T-helper 2 cell (primary cell): ENCODE measurements around the gene EHD4.

Experiments used
- DNase-seq, 5 experiments: peaks; one replicate each; pipeline versions ENCODE4 v3.0.0 to v3.0.0-alpha.2; 2012 to 2022

Gene EHD4

DNA sequence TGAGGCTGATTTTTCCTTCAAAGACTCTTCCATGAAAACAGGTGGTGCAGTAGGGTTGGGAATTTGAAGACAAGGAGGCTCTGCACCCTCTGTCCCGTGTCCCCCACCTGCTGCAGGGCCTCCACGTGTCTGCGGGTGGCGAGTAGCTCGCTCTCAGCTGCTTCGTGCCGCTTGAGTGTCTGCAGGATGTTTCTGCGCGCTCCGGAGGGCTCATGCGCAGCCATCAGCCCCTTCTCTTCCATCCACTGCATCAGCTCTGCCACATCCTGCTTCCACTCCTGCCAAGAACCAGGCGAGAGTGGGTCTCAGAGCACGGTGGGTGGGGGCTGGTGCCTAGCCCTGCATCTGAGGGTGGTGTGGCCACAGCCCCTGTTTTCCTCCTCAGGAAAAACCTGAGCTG is 96.3 kb downstream of the EHD4 start:
- no peak for DNase-seq

DNA sequence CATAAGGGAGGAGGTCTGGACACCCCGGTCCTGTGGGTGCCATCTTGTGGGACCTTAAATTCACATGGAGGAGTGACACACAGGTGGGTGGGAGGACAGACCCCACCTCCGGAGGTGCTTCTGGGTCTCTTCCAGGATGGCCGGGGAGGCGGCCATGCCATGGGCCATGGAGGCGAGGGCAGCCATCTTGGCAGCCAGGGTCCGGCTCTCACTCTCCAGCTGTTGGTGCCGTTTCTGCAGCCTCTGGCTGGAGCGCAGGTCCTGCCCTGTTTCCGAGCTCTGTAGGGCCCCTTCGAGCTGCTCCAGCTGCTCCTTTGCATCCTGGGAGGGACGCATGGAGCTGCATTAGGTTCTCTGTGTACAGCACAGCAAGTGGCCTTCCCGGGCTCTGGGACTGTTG is 97.6 kb downstream of the EHD4 start:
- no peak for DNase-seq

DNA sequence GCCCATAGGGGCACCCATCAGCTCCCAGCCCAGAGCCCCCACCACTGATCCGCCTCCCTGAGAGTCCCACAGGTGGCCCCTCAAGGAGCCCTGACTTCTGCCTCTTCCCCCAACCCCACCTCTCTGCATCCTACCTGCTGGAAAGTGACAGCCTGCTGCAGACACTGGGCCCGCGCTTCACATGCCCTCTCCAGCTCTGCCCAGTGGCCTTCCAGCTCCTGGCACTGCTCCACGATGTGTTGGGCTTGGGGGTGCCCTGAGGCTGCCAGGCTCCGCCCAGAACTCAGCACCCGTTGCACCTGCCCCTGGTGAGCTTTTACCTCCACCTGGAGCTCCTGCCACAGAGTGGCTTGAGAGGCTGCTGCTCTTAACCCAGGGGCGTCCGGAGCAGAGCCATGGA is 98.6 kb downstream of the EHD4 start:
- no peak for DNase-seq

DNA sequence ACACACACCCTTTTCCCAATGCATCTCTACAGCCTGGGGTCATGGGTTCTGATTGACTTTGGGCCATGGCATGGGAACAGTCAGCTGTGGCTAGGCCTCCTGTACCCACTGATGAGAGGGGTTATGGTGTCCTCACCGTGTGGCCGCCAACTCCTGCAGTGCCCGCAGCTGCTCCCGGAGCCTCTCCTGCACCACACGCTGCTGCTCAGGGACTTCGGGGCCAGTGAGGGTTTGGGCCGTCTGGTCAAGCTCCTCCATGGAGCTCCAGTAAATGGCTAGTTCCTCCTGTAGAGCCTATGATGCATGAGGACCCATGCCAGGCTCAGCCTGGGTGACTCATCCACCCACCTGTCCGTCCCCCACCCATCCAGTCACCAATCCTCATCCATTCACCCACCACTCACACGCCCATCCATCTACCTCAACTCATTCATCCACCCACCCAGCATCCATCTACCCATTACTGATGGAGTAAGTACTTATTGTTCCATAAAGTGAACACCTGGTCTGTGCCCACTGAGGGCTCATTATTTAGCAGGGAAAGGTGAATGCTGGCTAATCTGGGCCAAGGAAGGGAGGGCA is 100.1 kb downstream of the EHD4 start:
- no peak for DNase-seq

DNA sequence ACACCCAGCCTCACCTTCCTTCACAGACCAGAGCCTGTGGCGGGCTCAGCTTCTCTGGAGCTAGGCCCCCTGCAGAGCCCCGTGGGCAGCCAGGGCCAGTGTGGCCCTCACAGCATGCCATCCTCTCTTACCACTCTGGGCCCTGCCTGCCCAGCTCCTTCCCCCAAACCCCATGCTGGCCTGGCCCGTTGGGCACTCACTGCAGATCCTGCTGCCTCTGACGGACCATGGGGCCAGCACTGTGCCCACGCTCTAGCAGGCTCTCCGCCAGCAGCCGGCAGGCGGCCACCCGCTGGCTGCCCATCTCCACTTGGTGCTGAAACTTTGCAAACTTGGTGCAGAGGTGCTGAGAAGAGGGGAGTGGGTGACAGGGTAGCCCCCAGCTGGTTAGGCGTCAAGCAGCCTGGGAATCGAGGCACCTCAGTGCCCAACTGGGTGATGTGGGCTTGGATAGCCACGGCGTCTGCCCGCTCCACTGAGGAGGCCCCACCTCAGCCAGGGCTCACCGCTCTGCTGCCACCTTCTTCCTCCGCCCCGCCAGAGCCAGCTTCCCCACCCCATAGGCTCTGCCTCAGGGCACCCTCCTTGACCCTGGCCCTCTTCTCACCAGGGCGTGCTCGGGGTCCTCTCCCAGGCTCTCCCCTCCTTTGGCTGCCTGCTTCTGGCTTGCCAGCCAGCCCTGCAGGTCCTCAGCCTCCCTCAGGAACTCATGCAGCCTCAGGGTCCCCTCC is 101.0 kb downstream of the EHD4 start:
- DNase-seq = no peak

DNA sequence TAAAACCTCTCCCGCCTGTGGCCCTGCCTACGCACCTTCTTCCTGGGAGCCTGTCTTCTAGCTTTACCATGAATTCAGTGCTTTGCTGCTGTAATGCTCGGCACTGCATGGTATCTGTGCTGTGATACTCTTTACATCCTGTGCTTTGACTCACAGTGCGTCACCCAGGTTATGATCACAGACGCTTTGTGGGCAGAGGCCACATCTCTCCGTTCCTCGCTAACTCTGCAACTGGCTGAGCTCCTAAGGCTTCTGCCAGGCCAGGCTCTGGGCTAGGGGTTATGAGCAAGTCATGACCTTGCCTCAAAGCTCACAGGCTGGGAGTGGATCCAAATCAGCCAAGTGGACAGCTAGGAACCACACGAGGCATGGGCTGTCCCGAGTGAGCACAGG is 101.7 kb downstream of the EHD4 start:
- DNase-seq = peak in 4 of 5 experiments; percentile 26 to 92 (median 42)

DNA sequence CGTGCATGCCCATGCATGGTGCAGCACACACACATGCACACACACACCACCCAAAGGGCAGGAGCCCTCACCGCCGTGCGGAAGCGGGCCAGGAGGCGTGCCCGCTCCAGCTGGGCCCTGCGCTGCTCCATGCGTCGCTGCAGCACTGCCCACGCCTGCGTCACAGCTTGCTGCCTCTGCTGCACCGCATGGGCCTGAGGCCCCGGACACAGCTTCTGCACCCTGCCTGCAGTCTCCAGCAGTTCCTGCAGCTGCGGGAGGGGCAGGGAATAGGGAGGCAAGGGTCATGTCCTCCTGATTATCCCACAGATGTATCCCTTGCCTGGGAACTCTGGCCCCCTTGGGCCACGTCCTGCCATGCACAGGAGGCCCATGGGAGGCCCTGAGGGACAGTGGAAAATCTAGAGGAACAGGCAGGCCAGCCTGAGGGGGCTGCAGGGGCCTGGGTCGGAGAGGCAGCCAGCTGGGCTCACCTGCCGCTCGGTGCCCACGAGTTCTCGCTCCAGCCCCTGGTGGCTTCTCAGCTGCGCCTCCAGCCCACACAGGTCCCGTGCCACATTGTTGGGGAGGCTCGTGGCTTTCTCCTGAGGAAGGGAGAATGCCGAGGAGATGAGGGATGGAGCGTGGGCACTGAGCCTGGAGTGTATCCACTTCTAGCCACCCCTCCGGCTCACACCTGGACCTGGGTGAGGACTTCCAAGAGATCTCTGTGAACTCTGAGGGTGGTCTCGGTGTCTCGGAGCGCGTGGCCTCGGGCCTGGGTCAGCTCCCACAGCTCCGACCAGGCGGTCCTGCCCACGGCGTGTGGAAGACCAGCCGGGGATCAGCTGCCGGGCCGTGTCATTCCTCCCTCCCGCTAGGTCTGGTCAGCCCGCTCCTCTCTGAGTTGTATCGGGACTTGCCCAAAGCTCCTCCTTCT is 102.3 kb downstream of the EHD4 start:
- DNase-seq = no peak

DNA sequence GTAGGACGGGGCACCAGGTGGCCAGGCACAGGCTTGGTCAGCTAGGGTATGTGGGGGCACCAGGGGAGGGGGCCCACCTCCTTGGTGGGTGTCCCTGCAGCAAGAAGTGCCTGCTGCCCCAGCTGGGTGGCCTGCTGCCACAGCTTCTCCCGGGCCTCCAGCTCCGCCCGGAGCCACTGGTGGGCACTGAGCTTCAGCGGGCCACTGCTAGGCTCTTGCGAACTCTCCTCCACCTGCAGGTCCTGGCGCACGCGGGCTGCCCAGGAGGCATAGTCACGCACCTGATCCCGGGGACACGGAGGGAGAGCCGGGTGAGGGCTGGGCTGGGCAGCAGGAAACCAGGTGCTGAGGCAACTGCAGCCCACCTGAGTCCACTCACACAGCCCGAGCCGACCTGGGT is 104.0 kb downstream of the EHD4 start:
- no peak for DNase-seq

DNA sequence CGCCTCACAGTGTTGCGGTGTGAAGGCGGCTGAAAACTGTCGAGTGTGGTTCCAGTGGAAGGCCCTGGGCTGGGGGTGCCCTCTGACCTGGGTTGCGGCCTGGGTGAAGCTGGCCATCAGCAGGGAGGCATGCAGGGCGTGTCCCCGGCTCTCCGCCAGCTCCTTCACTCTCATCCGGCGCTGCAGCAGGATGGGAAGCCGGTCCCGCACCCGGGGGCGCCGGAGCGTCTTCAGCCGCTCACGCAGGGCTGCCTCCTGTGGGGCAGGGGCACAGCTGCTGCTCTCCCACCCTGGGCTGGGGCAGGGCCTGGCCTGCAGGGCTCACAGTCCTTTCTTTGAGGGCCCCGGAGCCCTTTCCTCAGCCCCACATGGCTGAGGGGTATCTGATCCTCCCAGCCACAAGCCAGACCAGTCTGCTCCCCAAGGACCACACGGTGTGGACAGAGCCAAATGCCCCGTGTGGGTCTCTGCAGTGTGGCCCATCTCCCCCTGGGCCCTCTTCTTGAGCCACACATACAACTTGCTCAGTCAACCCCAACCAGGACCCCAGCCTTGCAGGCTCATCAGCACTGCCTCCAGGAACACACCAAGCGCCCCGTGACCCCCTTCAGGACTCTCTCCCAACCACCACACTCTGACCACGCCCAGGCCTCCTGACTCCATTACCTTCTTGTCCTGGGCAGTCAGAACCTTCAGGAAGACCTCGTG is 105.3 kb downstream of the EHD4 start:
- DNase-seq = no peak

DNA sequence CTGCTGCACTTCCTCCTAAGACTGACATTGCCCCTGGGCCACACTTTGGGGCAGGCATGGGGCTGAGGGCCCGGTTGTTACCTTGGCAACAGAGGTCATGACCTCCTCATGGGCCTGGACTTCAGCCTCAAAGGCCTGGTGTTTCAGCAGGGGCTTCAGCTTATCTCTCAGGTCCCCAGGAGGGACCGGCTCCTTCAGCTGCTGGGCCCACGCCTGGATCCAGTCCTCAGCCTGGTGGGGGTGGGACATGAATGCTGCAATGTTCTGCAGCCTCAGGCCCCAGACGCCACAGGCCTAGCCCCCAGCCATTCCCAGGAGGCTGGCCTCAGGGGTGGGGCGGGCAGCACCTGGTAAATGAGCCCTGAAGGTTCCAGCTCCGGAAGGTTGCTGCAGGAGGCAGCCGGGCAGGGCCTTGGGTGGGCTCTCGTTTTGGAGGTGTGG is 106.1 kb downstream of the EHD4 start:
- DNase-seq = no peak

DNA sequence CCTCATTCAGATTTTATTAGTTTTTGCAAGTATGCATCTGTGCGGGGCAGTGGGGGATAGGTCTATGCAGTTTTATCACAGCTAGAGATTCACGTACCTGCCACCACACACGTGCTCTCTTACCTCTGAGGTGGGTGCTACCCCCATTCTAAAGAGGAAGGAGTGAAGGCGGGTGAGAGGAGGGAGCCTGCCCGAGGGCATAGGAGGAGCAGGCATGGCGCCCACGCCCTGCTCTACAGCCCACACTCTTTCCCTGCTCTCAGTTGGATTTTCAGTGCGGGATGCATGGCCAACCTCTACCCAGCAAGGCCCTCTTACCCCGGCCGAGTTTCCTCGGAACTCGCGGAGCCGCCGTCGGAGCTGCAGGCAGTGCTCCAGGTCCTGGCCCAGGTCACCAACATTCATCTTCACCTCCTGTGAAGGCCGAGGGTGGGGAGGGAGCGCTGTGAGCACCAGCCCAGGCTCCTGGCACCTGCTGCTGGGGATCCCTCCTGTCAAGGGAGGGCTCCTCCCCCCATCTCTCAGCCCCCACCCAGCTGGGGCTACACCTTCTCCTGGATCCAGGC is 106.8 kb downstream of the EHD4 start:
- DNase-seq = no peak

DNA sequence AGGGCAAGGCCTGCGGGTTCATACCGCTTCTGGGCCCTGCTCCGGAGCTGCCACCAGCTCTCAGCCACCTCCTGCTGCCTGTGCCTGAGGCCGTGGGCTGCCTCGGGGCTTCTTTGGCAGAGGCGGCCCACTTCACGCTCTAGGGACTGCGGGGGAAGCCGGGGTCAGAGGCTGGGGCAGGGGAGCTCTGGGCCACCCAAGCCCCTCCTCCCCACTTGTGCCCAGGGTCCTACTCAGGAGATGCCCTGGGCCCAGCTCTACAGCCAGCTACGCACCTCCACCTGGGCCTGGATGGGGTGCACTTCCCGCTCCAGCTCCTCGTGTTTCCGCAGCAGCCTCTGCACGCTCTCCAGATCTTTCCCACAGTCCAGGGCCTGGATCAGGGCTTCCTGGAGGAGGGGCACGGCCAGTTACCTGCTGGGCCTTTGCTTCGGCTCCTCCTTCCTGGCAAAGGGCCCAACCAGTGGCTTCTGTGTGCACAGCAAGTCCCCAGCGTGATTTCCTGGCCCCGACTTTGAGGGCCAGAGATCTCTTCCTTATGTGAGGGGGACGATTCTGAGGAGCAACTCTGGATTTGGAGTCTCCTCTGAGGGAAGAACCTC is 109.7 kb downstream of the EHD4 start:
- DNase-seq = no peak

DNA sequence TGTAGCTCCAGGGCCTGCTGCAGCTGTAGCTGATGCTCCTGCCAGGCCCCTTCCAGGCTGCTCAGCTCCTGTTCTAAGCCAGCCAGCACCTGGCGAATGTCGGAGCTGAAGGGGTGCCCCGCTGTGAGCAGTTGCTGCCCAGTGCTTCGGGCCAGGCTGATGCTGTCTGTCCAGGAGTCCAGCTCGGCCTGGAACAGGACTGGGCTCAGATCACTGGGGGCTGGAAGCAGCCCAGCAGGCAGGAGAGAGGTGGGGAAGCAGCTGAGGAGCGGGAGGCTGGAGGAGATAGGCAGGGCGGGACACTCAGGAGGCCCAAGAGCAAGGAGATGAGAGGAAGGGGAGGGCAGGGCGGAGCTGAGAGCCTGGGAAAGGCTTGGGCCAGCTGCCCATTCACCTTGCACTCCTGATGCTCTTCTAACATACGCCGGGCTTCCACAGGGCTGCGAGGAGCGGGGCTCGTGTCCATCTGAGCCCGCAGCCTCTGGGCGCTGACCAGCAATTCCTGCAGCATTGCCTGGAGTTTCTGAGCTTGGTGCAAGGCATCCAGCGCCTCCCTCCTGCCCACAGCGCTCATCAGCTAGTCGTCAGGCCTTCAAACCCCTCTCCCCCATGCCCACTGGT is 110.5 kb downstream of the EHD4 start:
- DNase-seq = no peak

DNA sequence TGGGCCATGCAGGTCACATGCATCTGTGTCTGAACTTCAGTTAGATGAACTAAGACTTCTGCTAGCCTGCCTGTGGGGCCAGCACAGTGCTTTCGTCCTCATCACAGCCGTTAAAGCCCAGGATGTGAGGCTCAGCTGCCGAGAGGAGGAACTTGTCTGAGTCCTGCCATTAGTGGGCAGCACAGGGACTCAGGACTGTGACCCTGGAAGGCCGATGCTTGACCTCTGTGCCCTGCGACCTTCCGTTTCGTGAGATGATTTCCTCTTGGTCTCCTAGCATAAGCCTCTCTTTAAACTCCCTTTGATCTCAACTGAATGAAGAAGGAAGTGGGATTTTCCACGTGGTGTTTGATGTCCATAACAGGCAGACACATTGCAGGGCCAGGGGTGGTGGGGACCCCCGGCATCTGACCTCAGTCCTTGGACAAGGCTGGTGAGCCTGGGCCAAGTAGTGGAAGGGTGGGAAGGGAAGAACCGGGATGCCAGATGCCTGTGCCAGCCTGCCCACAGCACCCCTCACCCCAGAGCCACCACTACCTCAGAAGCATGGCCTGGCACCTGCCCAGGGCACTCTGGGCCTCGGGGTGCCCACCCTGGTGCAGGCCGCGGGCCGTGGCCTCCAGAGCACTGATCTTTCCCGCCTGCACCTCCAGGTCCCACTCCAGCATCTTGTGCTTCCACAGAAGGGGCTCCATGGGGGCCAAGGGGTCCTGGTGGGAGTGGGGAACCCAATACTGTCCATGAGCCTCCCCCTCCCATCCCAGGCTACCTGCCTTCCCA is 112.1 kb downstream of the EHD4 start:
- no peak for DNase-seq

DNA sequence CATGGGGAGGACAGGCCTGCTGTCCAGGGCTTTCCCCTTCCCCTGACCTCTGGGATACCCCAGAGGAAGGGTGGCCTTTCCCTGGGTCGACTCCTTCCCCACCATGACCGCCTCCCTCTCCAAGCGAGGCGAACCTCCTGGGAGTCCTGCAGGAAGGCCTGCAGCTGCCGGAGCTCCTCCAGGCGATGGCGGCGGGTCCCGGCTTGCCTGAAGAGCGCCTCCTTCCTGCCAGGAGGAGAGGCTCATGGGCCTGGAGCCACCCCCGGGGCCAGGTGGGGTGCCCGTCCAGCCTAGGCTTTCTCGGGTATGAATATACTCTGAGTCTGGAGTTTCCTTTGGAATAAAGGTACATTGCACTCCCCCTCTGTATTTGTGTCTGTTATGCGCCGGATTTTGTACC is 113.6 kb downstream of the EHD4 start:
- no peak for DNase-seq

DNA sequence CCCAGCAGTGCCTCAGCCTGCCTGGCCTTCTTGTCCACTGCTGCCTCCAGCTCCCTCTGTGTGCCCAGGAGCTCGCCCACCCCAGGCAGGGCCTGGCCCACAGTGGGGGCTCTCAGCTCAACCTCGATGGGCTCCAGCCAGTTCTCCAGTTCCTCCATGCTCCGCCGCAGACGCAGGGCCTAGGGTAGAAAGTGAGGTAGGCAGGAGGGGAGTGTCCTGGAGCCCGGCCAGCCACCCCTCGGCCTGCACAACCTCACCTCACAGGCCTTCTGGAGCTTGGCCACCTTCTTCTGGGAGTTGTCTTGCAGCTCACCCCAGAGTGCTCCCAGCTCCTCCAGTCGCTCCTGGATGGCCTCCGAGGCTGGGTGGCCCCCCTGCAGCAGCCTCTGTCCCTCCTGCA is 115.0 kb downstream of the EHD4 start:
- DNase-seq = no peak

DNA sequence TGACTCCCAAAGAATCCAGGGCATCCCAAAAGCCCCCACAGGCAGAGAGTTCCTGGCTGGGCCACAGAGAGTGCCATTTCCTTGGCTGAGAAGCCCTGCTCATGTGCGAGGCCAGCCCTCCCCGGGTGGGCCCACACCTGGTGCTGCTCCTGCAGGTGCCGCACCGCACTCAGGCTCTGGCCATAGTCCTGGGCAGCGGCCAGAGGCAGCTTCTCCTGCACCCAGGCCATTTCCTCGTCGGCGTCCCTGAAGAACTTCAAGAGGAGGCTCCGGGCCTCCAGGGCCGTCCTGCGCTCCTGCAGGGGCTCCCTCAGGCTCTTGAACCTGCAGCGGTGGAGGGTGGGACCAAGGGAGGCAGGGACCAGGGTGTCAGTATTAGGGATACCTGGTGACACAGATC is 115.6 kb downstream of the EHD4 start:
- DNase-seq = no peak

DNA sequence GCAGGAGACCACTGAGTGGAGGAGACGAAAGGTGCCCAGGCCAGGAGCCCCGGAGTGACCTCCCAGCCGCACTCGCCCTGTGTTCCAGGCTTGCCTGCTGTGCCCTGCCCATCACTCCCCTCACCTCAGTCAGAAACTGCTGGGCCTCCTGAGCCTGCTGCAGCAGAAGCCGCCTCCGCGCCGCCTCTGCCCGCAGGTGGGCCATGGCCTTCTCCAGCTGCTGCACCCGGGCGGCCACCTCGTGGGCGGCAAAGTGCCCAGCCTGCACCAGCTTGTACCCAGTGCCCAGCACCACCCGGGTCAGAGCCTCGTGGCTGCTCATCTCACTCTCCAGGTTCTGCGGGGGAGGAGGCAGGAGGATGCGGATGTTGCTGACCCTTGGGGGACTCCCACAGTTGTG is 116.1 kb downstream of the EHD4 start:
- DNase-seq = no peak

DNA sequence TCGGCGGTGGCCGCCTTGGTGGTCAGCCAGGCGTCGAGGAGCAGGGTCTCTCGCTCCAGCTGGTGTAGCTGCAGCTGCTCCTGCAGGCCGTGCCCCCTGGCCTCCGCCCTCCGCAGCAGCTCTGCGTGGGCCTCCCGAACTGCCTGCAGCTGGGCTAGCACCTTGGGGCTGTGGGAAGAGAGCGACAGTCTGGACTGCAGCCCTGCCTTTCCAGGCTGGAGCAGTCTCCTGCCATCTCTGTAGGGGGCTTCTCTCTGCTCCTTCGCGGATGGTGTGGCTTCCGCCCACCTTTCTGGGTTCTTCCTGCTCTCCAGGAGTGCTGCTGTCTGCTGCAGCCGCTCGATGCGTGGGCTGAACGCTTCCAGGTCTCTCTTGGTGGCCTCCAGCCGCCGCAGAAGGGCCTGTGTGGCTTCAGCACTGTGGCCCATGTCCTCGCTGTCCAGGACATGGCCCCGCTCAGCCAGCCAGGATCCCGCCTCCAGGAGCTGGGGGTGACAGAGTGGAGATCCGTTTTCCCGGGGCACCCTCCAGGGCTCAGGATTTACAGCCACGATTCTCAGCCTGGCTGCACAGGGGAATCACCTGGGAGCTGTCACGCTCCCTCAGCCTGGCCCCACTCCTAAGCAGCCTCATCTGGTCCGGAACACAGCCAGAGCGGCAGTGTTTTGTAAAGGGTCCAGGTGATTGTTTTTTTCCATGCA is 116.9 kb downstream of the EHD4 start:
- no peak for DNase-seq

DNA sequence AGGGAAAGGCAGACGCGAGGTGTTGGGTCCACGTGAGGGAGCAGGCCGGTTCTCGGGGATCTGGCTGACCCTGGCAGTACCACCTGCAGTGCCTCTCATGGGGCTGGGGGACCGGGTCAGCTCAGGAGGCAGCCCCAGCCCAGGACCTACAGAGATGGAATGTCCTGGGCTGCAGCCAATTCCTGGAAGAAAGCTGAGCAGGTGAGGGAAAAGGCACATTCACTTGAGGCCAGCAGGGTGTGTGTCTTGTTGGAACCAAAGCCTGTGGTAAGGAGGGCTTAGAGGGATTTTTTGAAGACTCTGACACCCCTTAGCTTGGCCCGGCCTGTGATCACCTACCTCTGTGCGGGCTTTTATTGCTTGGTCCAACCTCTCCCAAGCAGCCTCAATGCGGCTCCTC is 117.9 kb downstream of the EHD4 start:
- DNase-seq = no peak
